ENCODE results near the gene CNOT6. TPM values are rescaled to one million over a fixed set of nuclear protein-coding genes. Genes with fewer than 3 reads are reported as not detected.
"Not testable (repeated sequence)": the region's sequence is repeated elsewhere in the genome, so short reads cannot be mapped to it uniquely, and the experiment has no call there.

The CNOT6 gene
- polyA plus RNA-seq, 2 donors, result 6.8 TPM

- not testable (repeated sequence) for H3K9me3 ChIP-seq (ENCODE audit: control insufficient read depth in 2 of 2, insufficient read depth in 1 of 2, low read depth in 1 of 2, low read length in 1 of 2); H3K4me3 ChIP-seq (ENCODE audit: low read depth in 1 of 2, low read length in 2 of 2); H3K27me3 ChIP-seq (ENCODE audit: control insufficient read depth in 1 of 2, insufficient read depth in 2 of 2, low read length in 2 of 2); H3K4me1 ChIP-seq (ENCODE audit: control insufficient read depth in 2 of 2, insufficient read depth in 2 of 2, low read length in 1 of 2); H3K36me3 ChIP-seq (ENCODE audit: control insufficient read depth in 2 of 2, insufficient read depth in 2 of 2, low read length in 1 of 2); H3K27ac ChIP-seq (ENCODE audit: low read depth in 2 of 2, low read length in 1 of 2)
- WGBS, 2 donors, result 93 to 95% methylated on average over 9 of the region's 9 CpGs
Observed at GRCh38 chr5:180500300-180500699, 6.1 kb downstream of the CNOT6 start.

- Histone ChIP-seq H3K27ac (ENCODE audit: low read depth in 2 of 2, low read length in 1 of 2) (no peak overlapping the region), H3K9me3 (ENCODE audit: control insufficient read depth in 2 of 2, insufficient read depth in 1 of 2, low read depth in 1 of 2, low read length in 1 of 2) (no peaks in the 10 kb centered on the region), H3K4me3 (ENCODE audit: low read depth in 1 of 2, low read length in 2 of 2) (no peak overlapping the region), H3K36me3 (ENCODE audit: control insufficient read depth in 2 of 2, insufficient read depth in 2 of 2, low read length in 1 of 2) (no peaks in the 10 kb centered on the region), H3K4me1 (ENCODE audit: control insufficient read depth in 2 of 2, insufficient read depth in 2 of 2, low read length in 1 of 2) (no peaks in the 10 kb centered on the region), H3K27me3 (ENCODE audit: control insufficient read depth in 1 of 2, insufficient read depth in 2 of 2, low read length in 2 of 2) (no peaks in the 10 kb centered on the region)
- 81% methylated on average over 6 of the region's 6 CpGs for WGBS, 2 donors
Observed at GRCh38 chr5:180507661-180508060, 13.5 kb downstream of the CNOT6 start.

- Histone ChIP-seq H3K27me3 (ENCODE audit: control insufficient read depth in 1 of 2, insufficient read depth in 2 of 2, low read length in 2 of 2) (no peaks in the 10 kb centered on the region), H3K27ac (ENCODE audit: low read depth in 2 of 2, low read length in 1 of 2) (no peak overlapping the region), H3K9me3 (ENCODE audit: control insufficient read depth in 2 of 2, insufficient read depth in 1 of 2, low read depth in 1 of 2, low read length in 1 of 2) (no peaks in the 10 kb centered on the region), H3K36me3 (ENCODE audit: control insufficient read depth in 2 of 2, insufficient read depth in 2 of 2, low read length in 1 of 2) (no peaks in the 10 kb centered on the region), H3K4me1 (ENCODE audit: control insufficient read depth in 2 of 2, insufficient read depth in 2 of 2, low read length in 1 of 2) (no peaks in the 10 kb centered on the region), H3K4me3 (ENCODE audit: low read depth in 1 of 2, low read length in 2 of 2) (no peak overlapping the region)
- 89 to 95% methylated on average over 3 of the region's 3 CpGs for WGBS, 2 donors
Observed at GRCh38 chr5:180515294-180515693, 21.1 kb downstream of the CNOT6 start.

- WGBS, 2 donors, result 95 to 97% methylated on average over 7 of the region's 7 CpGs
- H3K36me3 ChIP-seq (ENCODE audit: control insufficient read depth in 2 of 2, insufficient read depth in 2 of 2, low read length in 1 of 2); H3K4me1 ChIP-seq (ENCODE audit: control insufficient read depth in 2 of 2, insufficient read depth in 2 of 2, low read length in 1 of 2); H3K9me3 ChIP-seq (ENCODE audit: control insufficient read depth in 2 of 2, insufficient read depth in 1 of 2, low read depth in 1 of 2, low read length in 1 of 2); H3K27me3 ChIP-seq (ENCODE audit: control insufficient read depth in 1 of 2, insufficient read depth in 2 of 2, low read length in 2 of 2); H3K27ac ChIP-seq (ENCODE audit: low read depth in 2 of 2, low read length in 1 of 2); H3K4me3 ChIP-seq (ENCODE audit: low read depth in 1 of 2, low read length in 2 of 2): not testable (repeated sequence)
Observed at GRCh38 chr5:180515974-180516373, 21.8 kb downstream of the CNOT6 start.

- no peak overlapping the region for H3K27ac ChIP-seq (ENCODE audit: low read depth in 2 of 2, low read length in 1 of 2)
- no peak overlapping the region for H3K4me3 ChIP-seq (ENCODE audit: low read depth in 1 of 2, low read length in 2 of 2)
- no peaks in the 10 kb centered on the region for H3K9me3 ChIP-seq (ENCODE audit: control insufficient read depth in 2 of 2, insufficient read depth in 1 of 2, low read depth in 1 of 2, low read length in 1 of 2)
- WGBS, 2 donors, result 87 to 89% methylated on average over 5 of the region's 5 CpGs
- H3K4me1 ChIP-seq (ENCODE audit: control insufficient read depth in 2 of 2, insufficient read depth in 2 of 2, low read length in 1 of 2), result no peaks in the 10 kb centered on the region
- H3K36me3 ChIP-seq (ENCODE audit: control insufficient read depth in 2 of 2, insufficient read depth in 2 of 2, low read length in 1 of 2), result no peaks in the 10 kb centered on the region
- H3K27me3 ChIP-seq (ENCODE audit: control insufficient read depth in 1 of 2, insufficient read depth in 2 of 2, low read length in 2 of 2), result no peaks in the 10 kb centered on the region
Observed at GRCh38 chr5:180516440-180516839, 22.3 kb downstream of the CNOT6 start.

GRCh38 chr5:180519098-180519497 lies 24.9 kb downstream of the CNOT6 start:
- H3K36me3 ChIP-seq (ENCODE audit: control insufficient read depth in 2 of 2, insufficient read depth in 2 of 2, low read length in 1 of 2), result no peaks in the 10 kb centered on the region
- no peak overlapping the region for H3K27ac ChIP-seq (ENCODE audit: low read depth in 2 of 2, low read length in 1 of 2)
- 84 to 88% methylated on average over 3 of the region's 3 CpGs for WGBS, 2 donors
- H3K4me3 ChIP-seq (ENCODE audit: low read depth in 1 of 2, low read length in 2 of 2), result no peak overlapping the region
- H3K4me1 ChIP-seq (ENCODE audit: control insufficient read depth in 2 of 2, insufficient read depth in 2 of 2, low read length in 1 of 2), result no peaks in the 10 kb centered on the region
- H3K9me3 ChIP-seq (ENCODE audit: control insufficient read depth in 2 of 2, insufficient read depth in 1 of 2, low read depth in 1 of 2, low read length in 1 of 2), result no peaks in the 10 kb centered on the region
- no peaks in the 10 kb centered on the region for H3K27me3 ChIP-seq (ENCODE audit: control insufficient read depth in 1 of 2, insufficient read depth in 2 of 2, low read length in 2 of 2)

- Histone ChIP-seq H3K4me1 (ENCODE audit: control insufficient read depth in 2 of 2, insufficient read depth in 2 of 2, low read length in 1 of 2) (no peaks in the 10 kb centered on the region), H3K4me3 (ENCODE audit: low read depth in 1 of 2, low read length in 2 of 2) (no peak overlapping the region)
Observed at GRCh38 chr5:180521101-180521500, 26.9 kb downstream of the CNOT6 start.

GRCh38 chr5:180521591-180521990 lies 27.4 kb downstream of the CNOT6 start:
- no peaks in the 10 kb centered on the region for H3K36me3 ChIP-seq (ENCODE audit: control insufficient read depth in 2 of 2, insufficient read depth in 2 of 2, low read length in 1 of 2)
- no peaks in the 10 kb centered on the region for H3K4me1 ChIP-seq (ENCODE audit: control insufficient read depth in 2 of 2, insufficient read depth in 2 of 2, low read length in 1 of 2)
- no peak overlapping the region for H3K27ac ChIP-seq (ENCODE audit: low read depth in 2 of 2, low read length in 1 of 2)
- 67 to 79% methylated on average over 1 of the region's 1 CpG for WGBS, 2 donors
- no peak overlapping the region for H3K4me3 ChIP-seq (ENCODE audit: low read depth in 1 of 2, low read length in 2 of 2)
- no peaks in the 10 kb centered on the region for H3K9me3 ChIP-seq (ENCODE audit: control insufficient read depth in 2 of 2, insufficient read depth in 1 of 2, low read depth in 1 of 2, low read length in 1 of 2)
- H3K27me3 ChIP-seq (ENCODE audit: control insufficient read depth in 1 of 2, insufficient read depth in 2 of 2, low read length in 2 of 2), result no peaks in the 10 kb centered on the region

More at GRCh38 chr5:180521101-180521500, 26.9 kb downstream of the CNOT6 start:
- 89 to 90% methylated on average over 3 of the region's 3 CpGs for WGBS, 2 donors
- Histone ChIP-seq H3K27me3 (ENCODE audit: control insufficient read depth in 1 of 2, insufficient read depth in 2 of 2, low read length in 2 of 2) (no peaks in the 10 kb centered on the region), H3K9me3 (ENCODE audit: control insufficient read depth in 2 of 2, insufficient read depth in 1 of 2, low read depth in 1 of 2, low read length in 1 of 2) (no peaks in the 10 kb centered on the region), H3K36me3 (ENCODE audit: control insufficient read depth in 2 of 2, insufficient read depth in 2 of 2, low read length in 1 of 2) (no peaks in the 10 kb centered on the region), H3K27ac (ENCODE audit: low read depth in 2 of 2, low read length in 1 of 2) (no peak overlapping the region)

- Histone ChIP-seq H3K4me3 (ENCODE audit: low read depth in 1 of 2, low read length in 2 of 2) (no peak overlapping the region), H3K36me3 (ENCODE audit: control insufficient read depth in 2 of 2, insufficient read depth in 2 of 2, low read length in 1 of 2) (no peaks in the 10 kb centered on the region), H3K4me1 (ENCODE audit: control insufficient read depth in 2 of 2, insufficient read depth in 2 of 2, low read length in 1 of 2) (no peaks in the 10 kb centered on the region), H3K9me3 (ENCODE audit: control insufficient read depth in 2 of 2, insufficient read depth in 1 of 2, low read depth in 1 of 2, low read length in 1 of 2) (no peaks in the 10 kb centered on the region), H3K27ac (ENCODE audit: low read depth in 2 of 2, low read length in 1 of 2) (no peak overlapping the region), H3K27me3 (ENCODE audit: control insufficient read depth in 1 of 2, insufficient read depth in 2 of 2, low read length in 2 of 2) (no peaks in the 10 kb centered on the region)
- WGBS, 2 donors, result 86 to 87% methylated on average over 5 of the region's 5 CpGs
Observed at GRCh38 chr5:180522330-180522729, 28.2 kb downstream of the CNOT6 start.

GRCh38 chr5:180523629-180524466 lies 29.7 kb downstream of the CNOT6 start:
- WGBS, 2 donors, result 48 to 49% methylated on average over 4 of the region's 4 CpGs
- Histone ChIP-seq H3K4me1 (ENCODE audit: control insufficient read depth in 2 of 2, insufficient read depth in 2 of 2, low read length in 1 of 2) (no peaks in the 10 kb centered on the region), H3K27me3 (ENCODE audit: control insufficient read depth in 1 of 2, insufficient read depth in 2 of 2, low read length in 2 of 2) (no peaks in the 10 kb centered on the region), H3K27ac (ENCODE audit: low read depth in 2 of 2, low read length in 1 of 2) (no peak overlapping the region), H3K9me3 (ENCODE audit: control insufficient read depth in 2 of 2, insufficient read depth in 1 of 2, low read depth in 1 of 2, low read length in 1 of 2) (no peaks in the 10 kb centered on the region), H3K4me3 (ENCODE audit: low read depth in 1 of 2, low read length in 2 of 2) (no peak overlapping the region), H3K36me3 (ENCODE audit: control insufficient read depth in 2 of 2, insufficient read depth in 2 of 2, low read length in 1 of 2) (peaks cover 0 to 4% of the 10 kb centered on the region in 2 donors)
